ENCODE measurements around the gene PLCL2.

GRCh38 chr3:16985608-16986007 lies 100.9 kb downstream of the PLCL2 start:
- TF ChIP-seq CTCF (IDR thresholded peaks at IDR 0.05; ENCODE audit: low read depth, low read length, poor library complexity, severe bottlenecking) = no peak
- TF ChIP-seq EZH2phosphoT487 (IDR thresholded peaks at IDR 0.05; ENCODE audit: borderline replicate concordance, low read length) = no peak
